NCI-H146 (cell line): ENCODE results near the gene CYP26B1.
"Not testable (repeated sequence)": the region's sequence is repeated elsewhere in the genome, so short reads cannot be mapped to it uniquely, and the experiment has no call there.

Source experiments
- DNase-seq: peaks from one replicate; lab custom pipeline; 2025; lab: John Stamatoyannopoulos, UW

CYP26B1 gene

GRCh38 chr2:72109291-72109690 lies 38.4 kb downstream of the CYP26B1 start:
- no peak for DNase-seq

- DNase-seq: no peak
These were observed 39.5 kb downstream of the CYP26B1 start for GRCh38 chr2:72108121-72108520.

- no peak for DNase-seq
These were observed 40.7 kb downstream of the CYP26B1 start for GRCh38 chr2:72106978-72107377.

DNA sequence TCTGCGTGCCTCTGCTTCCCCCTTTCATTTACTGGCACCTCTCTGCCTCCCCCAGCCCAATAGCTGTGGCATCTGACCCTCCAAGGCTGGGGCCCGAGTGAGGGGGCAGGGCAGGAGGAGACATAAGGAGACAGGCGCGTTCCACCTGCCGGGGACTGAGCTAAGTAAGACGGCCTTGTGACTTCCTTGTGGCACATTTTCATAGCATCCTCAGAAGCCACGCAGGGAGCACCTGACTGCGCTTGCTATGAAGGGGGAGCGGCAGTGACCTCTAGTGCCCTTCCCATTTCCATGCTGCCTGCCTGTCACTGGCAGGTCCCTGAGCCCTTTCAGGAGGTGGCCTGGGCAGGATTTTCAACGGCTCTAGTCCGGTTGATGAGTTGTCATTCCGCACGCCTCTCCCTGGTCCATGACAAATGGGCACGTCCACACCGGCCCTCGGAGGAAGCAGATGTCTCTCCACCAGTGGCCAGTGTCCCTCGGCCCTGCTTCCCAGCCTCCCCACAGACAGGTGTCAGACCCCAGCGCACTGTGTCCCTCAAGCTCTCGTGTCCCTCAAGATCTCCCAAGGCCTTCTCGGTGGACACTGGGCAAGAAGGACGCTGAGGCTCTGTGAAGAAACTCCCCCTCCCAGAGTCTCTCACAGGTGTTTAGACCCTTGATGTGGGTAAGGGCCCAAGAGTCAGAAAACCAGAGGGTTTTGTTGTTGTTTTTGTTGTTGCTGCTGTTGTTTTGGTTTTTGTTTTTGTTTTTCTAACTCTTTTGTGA lies 42.7 kb downstream of the CYP26B1 start:
- DNase-seq: peak; percentile 15

DNA sequence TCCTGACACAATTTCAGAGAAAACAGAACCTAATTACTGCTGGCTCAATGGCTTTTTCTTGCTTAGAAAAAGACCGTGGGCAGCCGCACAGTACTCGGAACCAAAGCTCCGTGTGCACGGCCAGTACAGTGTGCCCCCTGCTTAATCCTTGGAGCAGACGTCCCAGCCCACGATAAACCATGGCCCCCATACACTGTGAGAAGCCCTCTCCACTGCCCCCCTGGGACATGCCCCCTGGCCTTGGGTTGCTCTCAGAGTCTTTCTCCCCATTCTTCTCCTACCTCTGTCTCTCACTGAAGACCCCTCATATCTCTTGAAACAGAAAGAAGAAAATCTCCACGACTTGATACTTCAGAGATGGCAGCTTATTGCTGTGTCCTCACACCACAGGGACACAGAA lies 44.0 kb downstream of the CYP26B1 start:
- no peak for DNase-seq

DNA sequence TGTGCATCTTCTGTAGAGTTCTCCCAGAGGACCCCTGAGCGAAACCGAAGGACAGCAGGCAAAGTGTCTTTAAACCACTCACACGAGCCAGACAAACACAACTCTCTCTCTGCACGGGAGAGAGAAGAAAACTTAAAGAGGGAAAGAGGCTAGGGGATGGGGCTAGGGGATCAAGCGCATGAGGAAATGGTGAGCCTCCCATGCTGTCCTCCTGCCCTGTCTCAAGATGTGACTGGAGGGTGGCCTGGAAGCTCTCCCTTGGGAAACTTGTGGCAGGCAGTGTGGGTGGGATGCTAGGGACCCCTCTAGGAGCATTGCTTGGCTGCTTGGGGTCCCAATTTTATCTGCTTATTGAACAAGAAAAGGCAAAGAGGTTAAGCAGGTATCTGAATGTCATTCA lies 44.5 kb downstream of the CYP26B1 start:
- no peak for DNase-seq

- DNase-seq: no peak
These were observed 48.7 kb downstream of the CYP26B1 start for GRCh38 chr2:72098935-72099334.

DNA sequence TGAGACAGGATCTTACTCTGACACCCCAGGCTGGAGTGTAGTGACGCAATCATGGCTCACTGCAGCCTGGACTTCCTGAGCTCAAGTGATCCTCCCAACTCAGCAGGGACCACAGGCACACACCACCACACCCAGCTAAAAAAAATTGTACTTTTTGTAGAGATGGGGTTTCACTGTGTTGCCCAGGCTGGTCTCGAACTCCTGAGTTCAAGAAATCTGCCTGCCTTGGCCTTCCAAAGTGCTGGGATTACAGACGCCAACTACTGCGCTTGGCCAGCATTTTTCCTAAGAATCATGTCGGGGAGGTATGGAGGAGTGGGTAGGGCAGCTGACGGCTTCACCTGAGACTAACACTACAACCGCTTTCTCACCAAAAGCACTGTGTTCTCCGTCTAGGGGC lies 50.4 kb downstream of the CYP26B1 start:
- DNase-seq: no peak

- no peak for DNase-seq
These were observed 51.5 kb downstream of the CYP26B1 start for GRCh38 chr2:72096181-72096580.

DNA sequence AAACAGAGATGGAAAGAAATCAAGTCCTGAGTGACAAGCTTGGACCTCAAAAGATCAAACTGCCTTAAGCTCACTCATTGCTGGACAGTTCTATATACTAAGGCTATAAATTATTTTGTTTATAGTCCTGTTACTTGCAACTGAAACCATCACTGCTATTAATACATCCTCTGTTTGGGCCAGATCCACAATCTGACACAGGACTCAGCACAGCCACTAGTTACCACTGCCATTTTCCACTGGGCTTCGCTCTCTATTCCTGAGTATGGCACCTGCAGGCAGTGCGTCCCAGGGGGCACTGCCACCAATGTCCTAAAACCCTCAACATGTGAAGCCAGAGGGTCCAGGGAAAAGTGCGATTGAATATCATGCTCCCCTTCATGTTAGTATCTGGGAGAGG lies 52.3 kb downstream of the CYP26B1 start:
- DNase-seq: peak; percentile 62

DNA sequence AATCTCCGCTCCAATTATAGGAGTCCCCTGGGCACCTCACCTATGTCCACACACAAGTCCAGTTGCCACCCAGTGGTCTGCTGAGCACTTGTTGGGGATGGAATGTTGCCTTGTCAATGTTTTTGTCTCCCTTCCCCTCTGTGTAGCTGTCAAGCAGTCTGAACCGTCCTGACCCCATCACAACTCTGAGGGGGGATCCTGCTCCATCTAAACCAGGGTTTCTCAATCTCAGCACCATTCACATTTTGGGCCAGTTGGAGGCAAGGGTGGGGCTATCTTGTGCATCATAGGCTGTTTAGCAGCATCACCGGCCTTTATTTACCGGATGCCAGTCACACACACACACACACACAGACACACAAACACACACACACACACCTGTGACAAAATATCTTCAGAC lies 53.0 kb downstream of the CYP26B1 start:
- peak; percentile 53 for DNase-seq

DNA sequence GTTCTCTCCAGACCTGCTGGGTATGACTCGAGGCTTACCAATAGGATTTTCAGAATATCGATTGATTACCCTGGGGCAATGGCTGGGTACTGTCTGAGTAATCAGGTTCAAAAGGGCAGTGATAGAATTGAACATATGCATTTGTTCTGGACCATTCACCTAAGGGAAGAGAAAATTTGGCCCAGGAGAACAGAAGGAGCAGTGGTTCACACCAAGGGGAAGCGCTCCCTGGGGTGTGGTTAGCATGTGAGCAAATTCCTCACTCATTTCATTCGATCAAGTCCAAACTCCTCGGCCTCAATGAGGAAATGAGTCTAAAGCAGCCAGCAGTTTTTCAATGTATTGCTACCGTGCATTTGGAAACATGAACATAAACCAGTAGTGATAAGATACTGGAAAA lies 55.6 kb downstream of the CYP26B1 start:
- no peak for DNase-seq

- DNase-seq: no peak
These were observed 56.7 kb downstream of the CYP26B1 start for GRCh38 chr2:72090781-72091482.

DNA sequence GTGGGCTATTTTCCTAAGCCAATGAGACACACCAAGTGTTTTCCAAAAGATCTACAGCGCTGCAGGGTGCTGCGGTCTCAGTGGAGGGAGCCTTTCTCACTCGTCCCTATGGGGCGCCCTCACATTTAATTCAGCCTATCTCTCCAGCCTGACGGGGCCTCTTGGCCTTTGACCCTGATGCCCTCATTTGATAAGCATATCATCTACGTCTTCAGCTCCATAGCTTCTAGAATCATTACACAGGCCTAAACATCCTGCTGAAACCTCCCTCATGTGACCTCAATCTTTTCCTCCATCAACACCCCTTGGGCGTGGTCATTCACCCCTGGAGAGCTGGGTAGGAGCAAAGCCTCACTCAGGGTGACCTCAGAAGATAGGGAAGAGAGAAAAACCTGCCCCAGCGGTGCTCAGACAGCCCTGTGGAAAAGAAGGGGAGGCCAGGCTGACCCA lies 57.4 kb downstream of the CYP26B1 start:
- DNase-seq: no peak

- no peak for DNase-seq
These were observed 58.1 kb downstream of the CYP26B1 start for GRCh38 chr2:72089537-72089936.

GRCh38 chr2:72089028-72089427 lies 58.6 kb downstream of the CYP26B1 start:
- no peak for DNase-seq

- DNase-seq: not testable (repeated sequence)
These were observed 60.6 kb downstream of the CYP26B1 start for GRCh38 chr2:72086871-72087633.

DNA sequence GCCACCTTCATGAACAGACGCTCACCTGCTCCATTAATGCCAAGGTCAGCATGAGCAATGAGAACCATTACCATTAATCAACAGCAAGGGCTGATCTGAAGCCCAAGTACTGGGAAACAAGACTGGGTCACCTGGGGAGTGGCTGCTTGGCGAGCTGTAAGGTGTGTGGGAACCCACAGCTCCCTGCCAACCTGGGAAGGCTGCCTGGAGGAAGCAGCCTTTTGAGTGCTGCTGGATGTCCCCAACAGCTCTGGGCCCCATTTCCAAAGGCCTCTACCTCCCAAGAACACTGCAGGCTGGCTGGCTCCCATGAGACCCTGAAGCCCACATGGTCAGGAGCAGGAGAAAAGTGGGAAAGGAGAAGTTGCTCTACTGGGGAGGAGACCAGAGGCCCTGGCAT lies 62.1 kb downstream of the CYP26B1 start:
- no peak for DNase-seq

GRCh38 chr2:72085036-72085435 lies 62.6 kb downstream of the CYP26B1 start:
- DNase-seq: no peak

- DNase-seq: no peak
These were observed 63.1 kb downstream of the CYP26B1 start for GRCh38 chr2:72084584-72084976.

DNA sequence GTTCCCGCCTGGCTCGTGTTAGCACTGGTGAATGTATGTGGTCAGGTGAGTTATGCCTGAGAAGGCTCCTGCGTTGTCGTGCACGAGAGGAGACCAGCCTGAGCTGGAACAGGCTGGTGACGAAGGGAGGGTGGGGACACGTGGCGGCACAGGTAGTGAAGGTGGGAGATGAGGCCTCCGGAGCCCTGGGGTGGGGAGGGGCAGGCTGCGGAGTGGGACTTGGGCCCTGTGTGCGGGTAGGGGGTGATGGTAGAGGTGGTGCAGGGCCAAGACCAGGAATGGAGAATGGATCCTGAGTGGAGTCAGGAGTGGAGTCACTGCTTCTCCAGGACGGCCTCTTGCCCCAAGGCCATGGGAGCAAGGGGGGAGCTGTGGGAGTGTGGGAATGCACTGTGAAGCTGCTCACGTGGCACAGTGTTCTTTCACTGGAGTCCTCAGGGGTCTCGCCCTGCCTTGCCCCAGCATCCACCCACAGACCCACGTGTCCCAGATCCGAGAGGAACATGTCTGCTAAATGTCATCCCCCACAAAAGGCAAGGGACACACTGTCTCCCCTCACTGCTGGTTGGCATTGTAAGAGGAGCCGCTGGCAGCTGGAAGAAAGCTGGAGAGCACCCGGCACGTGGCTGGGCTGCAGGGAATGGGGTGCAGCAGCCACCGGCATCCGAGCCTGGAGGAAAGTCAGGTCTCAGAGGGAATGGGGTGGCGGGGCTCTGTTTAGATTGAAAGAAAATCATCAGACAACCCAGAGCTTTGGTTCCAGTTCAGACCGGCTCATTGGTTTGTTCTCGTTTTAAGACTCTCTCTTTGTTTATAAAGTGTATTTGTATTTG lies 63.7 kb downstream of the CYP26B1 start:
- DNase-seq: no peak

DNA sequence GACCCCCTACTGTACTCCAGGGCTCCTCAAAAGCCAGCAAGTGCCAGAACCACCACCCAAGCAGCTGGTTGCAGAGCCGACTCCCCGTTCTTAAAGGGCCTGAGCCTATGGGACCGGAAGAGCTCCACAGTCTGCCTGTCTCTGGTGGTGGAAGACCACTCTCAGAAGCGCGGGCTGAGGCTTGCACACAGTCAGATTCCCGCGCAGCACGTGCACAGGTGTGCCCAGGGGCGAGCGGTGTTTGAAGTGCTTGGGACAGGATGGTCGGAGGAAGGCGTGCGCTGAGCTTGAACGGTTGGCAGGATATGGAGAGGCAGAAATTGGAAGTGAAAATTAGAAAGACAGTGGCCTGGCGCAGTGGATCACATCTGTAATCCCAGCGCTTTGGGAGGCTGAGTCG lies 64.8 kb downstream of the CYP26B1 start:
- DNase-seq: no peak
